ENCODE measurements around the gene SCN10A. TPM values are rescaled to one million over a fixed set of nuclear protein-coding genes. Genes with fewer than 3 reads are reported as not detected.

Gene SCN10A
- total RNA-seq, 1 experiment from 2014 or later, result not detected

- no peaks in the 10 kb centered on the region for H3K4me1 Mint-ChIP-seq (ENCODE audit: low read depth, unreplicated experiment)
- peaks cover 36% of the 10 kb centered on the region for H3K27me3 Mint-ChIP-seq (ENCODE audit: unreplicated experiment)
- H3K9me3 Mint-ChIP-seq (ENCODE audit: low read depth, unreplicated experiment), result no peaks in the 10 kb centered on the region
- TF ChIP-seq, protein P1, sequence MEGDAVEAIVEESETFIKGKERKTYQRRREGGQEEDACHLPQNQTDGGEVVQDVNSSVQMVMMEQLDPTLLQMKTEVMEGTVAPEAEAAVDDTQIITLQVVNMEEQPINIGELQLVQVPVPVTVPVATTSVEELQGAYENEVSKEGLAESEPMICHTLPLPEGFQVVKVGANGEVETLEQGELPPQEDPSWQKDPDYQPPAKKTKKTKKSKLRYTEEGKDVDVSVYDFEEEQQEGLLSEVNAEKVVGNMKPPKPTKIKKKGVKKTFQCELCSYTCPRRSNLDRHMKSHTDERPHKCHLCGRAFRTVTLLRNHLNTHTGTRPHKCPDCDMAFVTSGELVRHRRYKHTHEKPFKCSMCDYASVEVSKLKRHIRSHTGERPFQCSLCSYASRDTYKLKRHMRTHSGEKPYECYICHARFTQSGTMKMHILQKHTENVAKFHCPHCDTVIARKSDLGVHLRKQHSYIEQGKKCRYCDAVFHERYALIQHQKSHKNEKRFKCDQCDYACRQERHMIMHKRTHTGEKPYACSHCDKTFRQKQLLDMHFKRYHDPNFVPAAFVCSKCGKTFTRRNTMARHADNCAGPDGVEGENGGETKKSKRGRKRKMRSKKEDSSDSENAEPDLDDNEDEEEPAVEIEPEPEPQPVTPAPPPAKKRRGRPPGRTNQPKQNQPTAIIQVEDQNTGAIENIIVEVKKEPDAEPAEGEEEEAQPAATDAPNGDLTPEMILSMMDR (IDR thresholded peaks at IDR 0.05; ENCODE audit: unreplicated experiment), result no peak
- H3K4me3 Mint-ChIP-seq (ENCODE audit: low read depth, unreplicated experiment), result no peak overlapping the region
- CTCF ChIA-PET, result no interaction called here
- DNase-seq, result no peak
- no peak overlapping the region for H3K27ac Mint-ChIP-seq (ENCODE audit: unreplicated experiment)
- intact Hi-C loops (cut with micrococcal nuclease; ENCODE audit: unreplicated experiment), result no loop called here
- H3K36me3 Mint-ChIP-seq (ENCODE audit: insufficient read depth, unreplicated experiment), result no peaks in the 10 kb centered on the region
- no TSS peak for BruUV-seq (replicated peaks)
Observed at GRCh38 chr3:38800511-38800910, 15.5 kb downstream of the SCN10A start.

DNA sequence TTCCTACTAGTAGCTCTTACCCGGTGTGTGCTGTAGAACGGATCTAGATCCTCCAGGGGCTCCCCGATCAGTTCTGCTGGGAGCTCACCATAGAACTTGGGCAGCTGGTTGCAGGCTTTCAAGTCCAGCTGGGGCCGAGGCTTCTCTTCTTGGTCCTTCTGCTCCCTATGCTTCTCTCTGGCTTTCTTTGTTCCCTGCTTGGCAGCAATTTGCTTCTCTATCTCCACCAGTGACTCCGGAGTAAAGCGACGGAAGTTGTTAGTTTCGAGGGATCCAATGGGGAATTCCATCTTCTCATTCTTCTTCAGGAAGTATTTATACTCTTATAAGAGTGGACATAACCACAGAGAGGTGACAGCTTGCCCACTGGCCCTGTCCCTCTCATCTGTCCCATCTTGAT, 22.3 kb downstream of the SCN10A start:
- H3K27ac Mint-ChIP-seq (ENCODE audit: unreplicated experiment), result no peak overlapping the region

DNA sequence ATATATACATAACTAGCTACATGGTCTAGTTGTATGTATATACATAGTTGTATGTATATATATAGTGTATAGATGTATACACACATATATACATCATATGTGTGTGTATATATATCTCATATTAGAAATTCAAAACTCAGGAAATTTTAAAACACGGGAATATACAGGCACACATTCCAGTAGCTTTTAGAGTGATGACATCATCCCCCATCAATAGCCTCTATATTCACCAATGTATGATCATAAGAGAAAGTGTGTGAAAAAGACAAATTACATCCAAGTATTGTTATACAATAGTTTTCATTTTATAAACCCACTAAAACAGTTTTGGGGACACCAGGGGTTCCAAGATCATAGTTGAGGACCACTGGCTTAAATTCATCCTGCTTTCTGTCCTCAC, 23.0 kb downstream of the SCN10A start:
- Mint-ChIP-seq H3K27ac (ENCODE audit: unreplicated experiment) (no peak overlapping the region), H3K4me1 (ENCODE audit: low read depth, unreplicated experiment) (no peaks in the 10 kb centered on the region), H3K4me3 (ENCODE audit: low read depth, unreplicated experiment) (no peak overlapping the region), H3K27me3 (ENCODE audit: unreplicated experiment) (peaks cover 16% of the 10 kb centered on the region), H3K9me3 (ENCODE audit: low read depth, unreplicated experiment) (no peaks in the 10 kb centered on the region), H3K36me3 (ENCODE audit: insufficient read depth, unreplicated experiment) (no peaks in the 10 kb centered on the region)
- no TSS peak for BruUV-seq (replicated peaks)
- TF ChIP-seq, protein P1 (IDR thresholded peaks at IDR 0.05; ENCODE audit: unreplicated experiment), result no peak
- DNase-seq, result no peak
- intact Hi-C loops (cut with micrococcal nuclease; ENCODE audit: unreplicated experiment), result no loop called here
- CTCF ChIA-PET, result no interaction called here

More for the DNA sequence above, 22.3 kb downstream of the SCN10A start:
- H3K36me3 Mint-ChIP-seq (ENCODE audit: insufficient read depth, unreplicated experiment), result no peaks in the 10 kb centered on the region
- intact Hi-C loops (cut with micrococcal nuclease; ENCODE audit: unreplicated experiment), result no loop called here
- no TSS peak for BruUV-seq (replicated peaks)
- H3K27me3 Mint-ChIP-seq (ENCODE audit: unreplicated experiment), result peaks cover 14% of the 10 kb centered on the region
- TF ChIP-seq, protein P1 (IDR thresholded peaks at IDR 0.05; ENCODE audit: unreplicated experiment), result no peak
- CTCF ChIA-PET, result no interaction called here
- no peak overlapping the region for H3K4me3 Mint-ChIP-seq (ENCODE audit: low read depth, unreplicated experiment)
- no peak for DNase-seq
- no peaks in the 10 kb centered on the region for H3K4me1 Mint-ChIP-seq (ENCODE audit: low read depth, unreplicated experiment)
- H3K9me3 Mint-ChIP-seq (ENCODE audit: low read depth, unreplicated experiment), result no peaks in the 10 kb centered on the region

GRCh38 chr3:38782148-38782547, 33.9 kb downstream of the SCN10A start:
- Mint-ChIP-seq H3K27me3 (ENCODE audit: unreplicated experiment) (peaks cover 57% of the 10 kb centered on the region), H3K9me3 (ENCODE audit: low read depth, unreplicated experiment) (no peaks in the 10 kb centered on the region), H3K4me3 (ENCODE audit: low read depth, unreplicated experiment) (no peak overlapping the region), H3K36me3 (ENCODE audit: insufficient read depth, unreplicated experiment) (no peaks in the 10 kb centered on the region), H3K27ac (ENCODE audit: unreplicated experiment) (no peak overlapping the region), H3K4me1 (ENCODE audit: low read depth, unreplicated experiment) (no peaks in the 10 kb centered on the region)
- BruUV-seq (replicated peaks), result no TSS peak
- DNase-seq, result peak; percentile 32
- TF ChIP-seq, protein P1 (IDR thresholded peaks at IDR 0.05; ENCODE audit: unreplicated experiment), result no peak
- CTCF ChIA-PET, result no interaction called here
- intact Hi-C loops (cut with micrococcal nuclease; ENCODE audit: unreplicated experiment), result no loop called here

Measured in Calu3 (cell line).